ENCODE data around the gene DAB2IP. TPM values are rescaled to one million over a fixed set of nuclear protein-coding genes. Genes with fewer than 3 reads are reported as not detected.
"Not testable (repeated sequence)": the region's sequence is repeated elsewhere in the genome, so short reads cannot be mapped to it uniquely, and the experiment has no call there.

DAB2IP gene
- total RNA-seq, 1 experiment from 2014 or later = 46.7 TPM

DNA sequence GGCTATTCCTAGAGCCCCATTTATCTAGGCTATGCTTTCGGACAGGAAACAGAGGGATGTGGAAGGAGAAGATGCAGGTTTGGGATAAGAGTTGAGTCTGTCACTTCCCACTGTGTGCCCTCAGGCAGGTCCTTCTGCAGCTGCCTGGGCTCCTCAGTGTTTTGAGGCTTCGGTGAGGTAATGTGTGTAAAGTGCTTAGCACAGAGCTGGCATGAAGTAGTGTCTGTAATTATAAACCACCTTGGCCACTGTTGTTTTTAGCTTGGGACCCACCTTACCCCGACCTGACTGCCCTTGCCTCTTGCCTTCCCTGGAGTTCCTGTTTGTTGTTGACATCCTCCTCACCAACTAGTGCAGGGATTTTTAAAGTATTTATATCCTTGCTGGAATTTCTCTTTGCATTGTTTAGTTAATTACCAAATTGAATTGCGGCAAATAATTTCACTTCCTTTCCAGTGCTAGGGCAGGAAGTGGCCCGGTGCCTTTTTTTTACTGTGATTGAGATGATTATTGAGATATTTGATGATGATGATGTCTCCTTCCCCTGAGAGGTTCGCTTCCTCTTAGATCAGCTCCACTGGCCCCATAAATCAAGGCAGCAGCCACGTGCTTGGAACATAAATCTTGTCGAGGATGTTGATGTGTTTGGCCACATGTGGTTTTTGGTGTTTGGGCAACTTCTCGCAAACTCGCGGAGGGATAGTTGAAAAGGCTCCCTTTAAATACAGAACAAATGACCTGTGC lies 38.3 kb upstream of the DAB2IP start:
- TF ChIP-seq EZH2 (IDR thresholded peaks at IDR 0.05; ENCODE audit: low read depth) = no peak
- TF ChIP-seq, protein P1, sequence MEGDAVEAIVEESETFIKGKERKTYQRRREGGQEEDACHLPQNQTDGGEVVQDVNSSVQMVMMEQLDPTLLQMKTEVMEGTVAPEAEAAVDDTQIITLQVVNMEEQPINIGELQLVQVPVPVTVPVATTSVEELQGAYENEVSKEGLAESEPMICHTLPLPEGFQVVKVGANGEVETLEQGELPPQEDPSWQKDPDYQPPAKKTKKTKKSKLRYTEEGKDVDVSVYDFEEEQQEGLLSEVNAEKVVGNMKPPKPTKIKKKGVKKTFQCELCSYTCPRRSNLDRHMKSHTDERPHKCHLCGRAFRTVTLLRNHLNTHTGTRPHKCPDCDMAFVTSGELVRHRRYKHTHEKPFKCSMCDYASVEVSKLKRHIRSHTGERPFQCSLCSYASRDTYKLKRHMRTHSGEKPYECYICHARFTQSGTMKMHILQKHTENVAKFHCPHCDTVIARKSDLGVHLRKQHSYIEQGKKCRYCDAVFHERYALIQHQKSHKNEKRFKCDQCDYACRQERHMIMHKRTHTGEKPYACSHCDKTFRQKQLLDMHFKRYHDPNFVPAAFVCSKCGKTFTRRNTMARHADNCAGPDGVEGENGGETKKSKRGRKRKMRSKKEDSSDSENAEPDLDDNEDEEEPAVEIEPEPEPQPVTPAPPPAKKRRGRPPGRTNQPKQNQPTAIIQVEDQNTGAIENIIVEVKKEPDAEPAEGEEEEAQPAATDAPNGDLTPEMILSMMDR (conservative IDR thresholded peaks at IDR 0.05) = no peak
- Histone ChIP-seq H3K36me3 (ENCODE audit: low read depth) (no peaks in the 10 kb centered on the region), H3K79me2 (ENCODE audit: low read depth) (peaks cover 13% of the 10 kb centered on the region), H3K4me1 (replicated peaks; ENCODE audit: insufficient read depth) (peaks cover 43% of the 10 kb centered on the region), H3K27me3 (ENCODE audit: insufficient read depth, low read depth) (no peaks in the 10 kb centered on the region), H2AFZ (peak overlapping the region; percentile 71; the same call in 1 of the 2 replicates), H3F3A (ENCODE audit: insufficient read depth, low read depth) (peaks cover 44% of the 10 kb centered on the region), H4K20me1 (ENCODE audit: insufficient read depth) (no peaks in the 10 kb centered on the region), H3K9me3 (ENCODE audit: insufficient read depth, low read depth) (no peaks in the 10 kb centered on the region), H3K27ac (peak overlapping the region; percentile 59), H3K4me3 (peak overlapping the region; percentile 51; the same call in 1 of the 2 replicates), H3K9me2 (ENCODE audit: insufficient read depth) (no peaks in the 10 kb centered on the region), H3K4me2 (peak overlapping the region; percentile 87)
- intact Hi-C loops (cut with micrococcal nuclease; ENCODE audit: unreplicated experiment) = no loop called here
- BruUV-seq (replicated peaks) = no TSS peak
- CTCF ChIA-PET = interaction anchor here (0.6 kb wide), 1 partner anchor 220 kb away, joined by 9 read pairs; no protein-coding TSS in a partner anchor
- peak; percentile 31 to 73 for DNase-seq
- POLR2A ChIA-PET (ENCODE audit: unreplicated experiment) = no interaction called here

DNA sequence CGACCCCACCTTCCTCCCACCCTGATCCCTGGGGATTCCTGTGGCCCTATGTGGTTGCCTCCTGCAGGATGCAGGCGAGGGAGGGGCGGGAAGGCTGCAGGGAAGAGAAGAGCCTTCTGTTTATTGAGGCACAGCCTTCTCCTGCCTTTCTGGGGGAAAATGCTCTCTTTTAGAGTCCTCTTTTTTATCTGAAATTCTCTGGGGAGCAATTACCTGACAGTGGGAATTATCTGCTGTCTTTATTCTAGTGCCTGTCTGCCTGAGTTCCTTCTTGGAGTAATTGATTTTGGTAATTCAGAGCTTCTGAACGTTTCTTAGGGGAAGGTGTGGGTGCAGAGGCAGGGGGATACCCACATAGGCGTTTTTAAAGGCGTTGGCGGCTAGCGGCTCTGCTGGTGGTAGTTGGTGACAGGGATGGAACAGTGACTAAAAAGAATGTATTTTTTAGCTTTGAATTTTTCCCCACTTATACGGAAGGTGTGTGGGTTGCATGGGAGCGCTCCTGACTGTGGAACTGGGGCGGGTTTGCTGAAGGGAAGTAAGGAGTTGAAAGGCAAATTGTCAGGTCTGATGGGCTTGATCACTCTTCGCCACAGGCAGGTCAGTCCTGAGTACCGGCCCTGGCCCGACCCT lies 35.2 kb upstream of the DAB2IP start:
- Histone ChIP-seq H3K4me3 (no peak overlapping the region), H3K4me1 (replicated peaks; ENCODE audit: insufficient read depth) (peaks cover 27% of the 10 kb centered on the region), H3F3A (ENCODE audit: insufficient read depth, low read depth) (peaks cover 26% of the 10 kb centered on the region), H3K9me2 (ENCODE audit: insufficient read depth) (no peaks in the 10 kb centered on the region), H3K27me3 (ENCODE audit: insufficient read depth, low read depth) (no peaks in the 10 kb centered on the region), H3K27ac (no peak overlapping the region), H4K20me1 (ENCODE audit: insufficient read depth) (no peaks in the 10 kb centered on the region), H3K9me3 (ENCODE audit: insufficient read depth, low read depth) (no peaks in the 10 kb centered on the region), H3K36me3 (ENCODE audit: low read depth) (no peaks in the 10 kb centered on the region), H3K4me2 (no peak overlapping the region), H2AFZ (no peak overlapping the region), H3K79me2 (ENCODE audit: low read depth) (peaks cover 4% of the 10 kb centered on the region; the same call in 1 of the 2 replicates)
- ChIA-PET CTCF (no interaction called here), POLR2A (ENCODE audit: unreplicated experiment) (no interaction called here)
- BruUV-seq (replicated peaks) = no TSS peak
- TF ChIP-seq EZH2 (IDR thresholded peaks at IDR 0.05; ENCODE audit: low read depth) = no peak
- TF ChIP-seq, protein P1 (conservative IDR thresholded peaks at IDR 0.05) = no peak
- DNase-seq = no peak
- intact Hi-C loops (cut with micrococcal nuclease; ENCODE audit: unreplicated experiment) = no loop called here

DNA sequence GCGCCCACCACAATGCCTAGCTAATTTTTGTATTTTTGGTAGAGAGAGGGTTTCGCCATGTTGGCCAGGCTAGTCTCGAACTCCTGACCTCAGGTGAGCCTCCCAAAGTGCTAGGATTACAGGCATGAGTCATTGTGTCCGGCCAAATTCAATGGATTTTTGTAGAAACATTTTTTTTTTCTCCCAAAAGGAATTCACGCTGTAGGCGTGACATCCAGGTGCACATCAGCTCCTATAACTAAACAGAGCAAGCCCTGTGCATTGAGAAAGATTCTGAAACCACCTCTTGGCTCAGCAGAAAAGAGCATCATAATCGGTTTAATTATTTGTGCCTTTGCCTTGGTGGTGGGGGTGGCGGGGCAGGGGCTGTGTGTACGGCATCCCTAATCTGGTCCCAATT lies 32.9 kb upstream of the DAB2IP start:
- no TSS peak for BruUV-seq (replicated peaks)
- TF ChIP-seq, protein P1 (conservative IDR thresholded peaks at IDR 0.05) = no peak
- no peak for TF ChIP-seq EZH2 (IDR thresholded peaks at IDR 0.05; ENCODE audit: low read depth)
- no peaks in the 10 kb centered on the region for H4K20me1 ChIP-seq (ENCODE audit: insufficient read depth)
- intact Hi-C loops (cut with micrococcal nuclease; ENCODE audit: unreplicated experiment) = no loop called here
- H3K36me3 ChIP-seq (ENCODE audit: low read depth) = no peaks in the 10 kb centered on the region
- peaks cover 7% of the 10 kb centered on the region for H3K4me1 ChIP-seq (replicated peaks; ENCODE audit: insufficient read depth)
- no peak overlapping the region for H2AFZ ChIP-seq
- H3K9me3 ChIP-seq (ENCODE audit: insufficient read depth, low read depth) = no peaks in the 10 kb centered on the region
- CTCF ChIA-PET = interaction anchor here (0.6 kb wide), 1 partner anchor 20 kb away, joined by 5 read pairs; no protein-coding TSS in a partner anchor
- no peak overlapping the region for H3K4me2 ChIP-seq
- no peaks in the 10 kb centered on the region for H3K9me2 ChIP-seq (ENCODE audit: insufficient read depth)
- H3K79me2 ChIP-seq (ENCODE audit: low read depth) = no peaks in the 10 kb centered on the region
- POLR2A ChIA-PET (ENCODE audit: unreplicated experiment) = no interaction called here
- H3F3A ChIP-seq (ENCODE audit: insufficient read depth, low read depth) = peaks cover 9% of the 10 kb centered on the region; the same call in 1 of the 2 replicates
- H3K27me3 ChIP-seq (ENCODE audit: insufficient read depth, low read depth) = no peaks in the 10 kb centered on the region
- H3K4me3 ChIP-seq = no peak overlapping the region
- H3K27ac ChIP-seq = no peak overlapping the region
- DNase-seq = no peak

DNA sequence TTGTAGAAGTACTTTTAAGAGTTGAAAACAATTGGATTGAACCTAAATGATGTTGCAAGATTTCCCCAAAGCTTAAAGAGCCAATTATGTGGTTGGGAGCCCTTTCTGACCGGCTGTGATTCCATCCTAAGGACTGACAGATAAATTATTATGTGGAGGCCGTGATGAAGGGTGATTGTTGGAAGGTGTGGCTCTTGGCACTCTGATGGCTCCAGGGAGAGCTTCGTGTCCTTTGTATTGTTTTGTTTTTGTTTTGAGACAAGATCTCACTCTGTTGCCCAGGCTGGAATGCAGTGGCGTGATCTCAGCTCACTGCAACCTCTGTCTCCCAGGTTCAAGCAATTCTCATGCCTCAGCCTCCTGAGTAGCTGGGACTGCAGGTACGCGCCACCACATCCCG lies 32.5 kb upstream of the DAB2IP start:
- DNase-seq; H3F3A ChIP-seq (ENCODE audit: insufficient read depth, low read depth); H3K27me3 ChIP-seq (ENCODE audit: insufficient read depth, low read depth); H3K36me3 ChIP-seq (ENCODE audit: low read depth); intact Hi-C loops (cut with micrococcal nuclease; ENCODE audit: unreplicated experiment); H3K9me2 ChIP-seq (ENCODE audit: insufficient read depth); BruUV-seq (replicated peaks); H3K9me3 ChIP-seq (ENCODE audit: insufficient read depth, low read depth); H4K20me1 ChIP-seq (ENCODE audit: insufficient read depth); H2AFZ ChIP-seq; H3K27ac ChIP-seq; H3K4me1 ChIP-seq (replicated peaks; ENCODE audit: insufficient read depth); H3K4me2 ChIP-seq; H3K79me2 ChIP-seq (ENCODE audit: low read depth); H3K4me3 ChIP-seq: not testable (repeated sequence)
- CTCF ChIA-PET = interaction anchor here (0.6 kb wide), 1 partner anchor 21 kb away, joined by 5 read pairs; no protein-coding TSS in a partner anchor
- POLR2A ChIA-PET (ENCODE audit: unreplicated experiment) = interaction anchor here (0.6 kb wide), 2 partner anchors 73 to 79 kb away, joined by 4 read pairs; no protein-coding TSS in a partner anchor

Measured in PC-9 (cell line).